Gastrocnemius medialis (tissue), 4 donors: Measurements from ENCODE around the gene GYG1. TPM values are rescaled to one million over a fixed set of nuclear protein-coding genes. Genes with fewer than 3 reads are reported as not detected.
A peak's percentile ranks its signal among the peaks of the same experiment; 100 is the strongest.

ENCODE experiments used
- ATAC-seq, 2 donors: fragments of 150-250 bp; one replicate each; pipeline ENCODE4 v1.9.1; 2016
- DNase-seq, 2 donors: peaks; one replicate each; pipeline ENCODE4 v3.0.0-alpha.2; 2019
- H3K27ac ChIP-seq, 4 donors: fragments of 200-600 bp; sonication (generic); 1 replicate in 1 of 4; 2 replicates in 3 of 4; pipeline ENCODE4 v1.5.1; 2016 to 2018; ENCODE audit warnings: mild to moderate bottlenecking in 2 of 4, moderate library complexity in 1 of 4
- H3K27me3 ChIP-seq, 3 donors: fragments of 200-600 bp; sonication (generic) in 2 of 3; 1 replicate in 1 of 3; 2 replicates in 2 of 3; pipeline versions ENCODE4 v1.5.1 to v1.6.0; 2016 to 2019; ENCODE audit warnings: mild to moderate bottlenecking in 1 of 3, moderate library complexity in 1 of 3
- H3K36me3 ChIP-seq, 2 donors: fragments of 200-600 bp; sonication (generic) in 1 of 2; one replicate each; pipeline ENCODE4 v1.5.1; 2017 to 2018
- H3K4me1 ChIP-seq, 2 donors: fragments of 200-600 bp; sonication (generic) in 1 of 2; one replicate each; pipeline ENCODE4 v1.5.1; 2016 to 2017; ENCODE audit warnings: mild to moderate bottlenecking in 2 of 2
- H3K4me3 ChIP-seq, 4 donors: fragments of 200-600 bp; sonication (generic) in 3 of 4; 1 replicate in 1 of 4; 2 replicates in 3 of 4; pipeline ENCODE4 v1.5.1; 2016 to 2019; ENCODE audit warnings: mild to moderate bottlenecking in 2 of 4
- H3K9me3 ChIP-seq, 3 donors: fragments of 200-600 bp; sonication (generic) in 2 of 3; 1 replicate in 1 of 3; 2 replicates in 2 of 3; pipeline ENCODE4 v1.5.1; 2016 to 2019
- CTCF ChIP-seq, 5 experiments: fragments of 450-650 bp in 3 of 5; fragments of 200-600 bp in 2 of 5; sonication (generic) in 2 of 5; IDR thresholded peaks in 4 of 5; conservative IDR thresholded peaks in 1 of 5; 1 replicate in 4 of 5; 2 replicates in 1 of 5; pipeline ENCODE4 v1.5.1; 2016 to 2019; ENCODE audit warnings: antibody characterized with exemption in 5 of 5, mild to moderate bottlenecking in 3 of 5, moderate library complexity in 3 of 5
- POLR2A ChIP-seq, 2 donors: fragments of 450-650 bp; IDR thresholded peaks; one replicate each; pipeline ENCODE4 v1.6.1; 2017; ENCODE audit warnings: antibody characterized with exemption in 2 of 2, mild to moderate bottlenecking in 2 of 2, moderate library complexity in 2 of 2
- in situ Hi-C, 4 donors: fragments of 200-750 bp; cut with MboI; loops; one replicate each; pipeline versions ENCODE4 v1.15.0 to v1.8.0; 2017; ENCODE audit warnings: low sequenced_read_pairs in 4 of 4
- intact Hi-C: fragments of 100-400 bp; cut with DNase I; formaldehyde crosslinking; loops from one replicate; pipeline ENCODE4 v1.15.1; 2023; ENCODE audit warnings: low total_unique reads
- total RNA-seq, 4 donors: library from RNA; depleted of rRNA; stranded (reverse); fragments of >200 nt; gene quantifications; one replicate each; pipeline versions ENCODE4 v1.1.0 to v1.2.3, GENCODE V29; 2016

Gene GYG1
- total RNA-seq, 4 donors from 2014 or later = 298 to 526 (median 331) TPM

GRCh38 chr3:148990236-148990635, 1.1 kb upstream of the GYG1 start:
- Histone ChIP-seq H3K4me1 (peaks cover 17 to 25% of the 10 kb centered on the region in 2 donors), H3K36me3 (peaks cover 0 to 15% of the 10 kb centered on the region in 2 donors), H3K27me3 (no peaks in the 10 kb centered on the region), H3K9me3 (no peaks in the 10 kb centered on the region), H3K27ac (peak overlapping the region; percentile 98 to 100 (median 100)), H3K4me3 (no peak overlapping the region)
- ATAC-seq (no peak), DNase-seq (no peak)
- in situ Hi-C loops = no loop called here
- intact Hi-C loops = loop anchor here (2.0 kb wide), 2 partner anchors 13 to 33 kb away; no protein-coding TSS in a partner anchor
- no peak for TF ChIP-seq CTCF (IDR thresholded peaks at IDR 0.05 in 4 of 5, conservative IDR thresholded peaks at IDR 0.05 in 1 of 5)
- no peak for TF ChIP-seq POLR2A (IDR thresholded peaks at IDR 0.05)

GRCh38 chr3:148992027-148992634, 791 bp downstream of the GYG1 start:
- TF ChIP-seq POLR2A (IDR thresholded peaks at IDR 0.05) (no peak), CTCF (IDR thresholded peaks at IDR 0.05 in 4 of 5, conservative IDR thresholded peaks at IDR 0.05 in 1 of 5) (no peak)
- Histone ChIP-seq H3K9me3 (no peaks in the 10 kb centered on the region), H3K4me3 (peak overlapping the region; percentile 77 to 99 (median 96)), H3K27ac (peak overlapping the region; percentile 98 to 100 (median 100)), H3K36me3 (peaks cover 3 to 34% of the 10 kb centered on the region in 2 donors), H3K27me3 (no peaks in the 10 kb centered on the region), H3K4me1 (peaks cover 17 to 29% of the 10 kb centered on the region in 2 donors)
- DNase-seq (peak in 1 of 2 donors; percentile 53), ATAC-seq (peak; percentile 42 to 50)
- in situ Hi-C loops (no loop called here), intact Hi-C loops (no loop called here)

GRCh38 chr3:148992635-148993255, 1.4 kb downstream of the GYG1 start:
- H3K27me3 ChIP-seq = no peaks in the 10 kb centered on the region
- H3K4me3 ChIP-seq = peak overlapping the region; percentile 77 to 99 (median 96)
- H3K36me3 ChIP-seq = peaks cover 3 to 40% of the 10 kb centered on the region in 2 donors
- H3K4me1 ChIP-seq = peaks cover 20 to 29% of the 10 kb centered on the region in 2 donors
- intact Hi-C loops (no loop called here), in situ Hi-C loops (no loop called here)
- H3K9me3 ChIP-seq = no peaks in the 10 kb centered on the region
- H3K27ac ChIP-seq = peak overlapping the region; percentile 98 to 100 (median 100)
- TF ChIP-seq POLR2A (IDR thresholded peaks at IDR 0.05) (peak; percentile 28 to 51), CTCF (IDR thresholded peaks at IDR 0.05 in 4 of 5, conservative IDR thresholded peaks at IDR 0.05 in 1 of 5) (no peak)
- ATAC-seq (peak; percentile 59 to 63), DNase-seq (peak; percentile 60 to 68)

GRCh38 chr3:148997623-148998022, 6.3 kb downstream of the GYG1 start:
- in situ Hi-C loops (no loop called here), intact Hi-C loops (no loop called here)
- Histone ChIP-seq H3K36me3 (peaks cover 3 to 69% of the 10 kb centered on the region in 2 donors), H3K9me3 (no peaks in the 10 kb centered on the region), H3K27me3 (no peaks in the 10 kb centered on the region), H3K4me3 (no peak overlapping the region), H3K27ac (peak overlapping the region; percentile 98 to 100 (median 100)), H3K4me1 (peaks cover 64 to 66% of the 10 kb centered on the region in 2 donors)
- DNase-seq (no peak), ATAC-seq (no peak)
- no peak for TF ChIP-seq CTCF (IDR thresholded peaks at IDR 0.05 in 4 of 5, conservative IDR thresholded peaks at IDR 0.05 in 1 of 5)
- no peak for TF ChIP-seq POLR2A (IDR thresholded peaks at IDR 0.05)
